C4-2B (cell line): ENCODE results near the gene ZNF555.

ENCODE experiments used
- CTCF ChIP-seq: fragments of 450-650 bp; conservative IDR thresholded peaks from 2 replicates; pipeline ENCODE4 v1.5.1; 2017; ENCODE audit warnings: mild to moderate bottlenecking
- ZFX ChIP-seq: fragments of 450-650 bp; IDR thresholded peaks from 2 replicates; pipeline ENCODE4 v1.6.1; 2017

- TF ChIP-seq CTCF (no peak), ZFX (no peak)
Observed at GRCh38 chr19:2802826-2803225, 38.4 kb upstream of the ZNF555 start.
